T-helper 2 cell treated with Interferon-gamma antibody and Interleukin-4, amounts not matched to agents 5 μg/mL and 100 μg/mL, for 36 hours (primary cell): ENCODE results near the gene CALCOCO1.
"Not testable (repeated sequence)": the region's sequence is repeated elsewhere in the genome, so short reads cannot be mapped to it uniquely, and the experiment has no call there.

Experiments used
- DNase-seq: peaks from one replicate; pipeline ENCODE4 v3.0.0; 2021; ENCODE audit warnings: low spot score
- H3K27ac Mint-ChIP-seq: one replicate; pipeline ENCODE4 v1.8.0; 2021; ENCODE audit warnings: mild to moderate bottlenecking, mixed read lengths
- H3K27me3 Mint-ChIP-seq: one replicate; pipeline ENCODE4 v1.8.0; 2021; ENCODE audit warnings: low read depth, mixed read lengths
- H3K36me3 Mint-ChIP-seq: one replicate; pipeline ENCODE4 v1.8.0; 2021; ENCODE audit warnings: low read depth, mixed read lengths
- H3K4me1 Mint-ChIP-seq: one replicate; pipeline ENCODE4 v1.8.0; 2021; ENCODE audit warnings: low read depth, mixed read lengths
- H3K4me3 Mint-ChIP-seq: one replicate; pipeline ENCODE4 v1.8.0; 2022; ENCODE audit warnings: mild to moderate bottlenecking, moderate library complexity, mixed read lengths
- H3K9me3 Mint-ChIP-seq: one replicate; pipeline ENCODE4 v1.8.0; 2021; ENCODE audit warnings: mixed read lengths

CALCOCO1 gene

DNA sequence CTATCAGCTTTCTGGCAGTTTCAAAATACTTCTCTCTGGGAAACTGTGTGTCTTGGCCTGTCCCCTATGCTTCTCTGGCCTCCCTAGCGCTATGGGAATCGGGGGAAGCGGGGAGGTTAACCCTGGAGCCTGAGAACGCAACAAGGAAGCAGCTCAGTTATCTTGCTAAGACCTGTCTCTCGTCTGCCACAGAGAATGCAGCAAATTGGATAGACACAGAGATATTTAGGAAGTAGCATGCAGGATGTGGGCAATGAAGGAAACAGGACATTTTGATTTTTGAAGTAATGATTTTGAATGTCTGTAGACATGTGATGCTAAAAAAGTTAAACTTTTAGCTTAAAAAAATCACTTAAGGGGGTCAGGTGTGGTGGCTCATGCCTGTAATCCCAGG lies 6.6 kb upstream of the CALCOCO1 start:
- Mint-ChIP-seq H3K36me3 (no peaks in the 10 kb centered on the region), H3K27ac (no peak overlapping the region), H3K27me3 (peaks cover 61% of the 10 kb centered on the region), H3K4me3 (no peak overlapping the region), H3K4me1 (peaks cover 4% of the 10 kb centered on the region), H3K9me3 (no peaks in the 10 kb centered on the region)
- DNase-seq = no peak

DNA sequence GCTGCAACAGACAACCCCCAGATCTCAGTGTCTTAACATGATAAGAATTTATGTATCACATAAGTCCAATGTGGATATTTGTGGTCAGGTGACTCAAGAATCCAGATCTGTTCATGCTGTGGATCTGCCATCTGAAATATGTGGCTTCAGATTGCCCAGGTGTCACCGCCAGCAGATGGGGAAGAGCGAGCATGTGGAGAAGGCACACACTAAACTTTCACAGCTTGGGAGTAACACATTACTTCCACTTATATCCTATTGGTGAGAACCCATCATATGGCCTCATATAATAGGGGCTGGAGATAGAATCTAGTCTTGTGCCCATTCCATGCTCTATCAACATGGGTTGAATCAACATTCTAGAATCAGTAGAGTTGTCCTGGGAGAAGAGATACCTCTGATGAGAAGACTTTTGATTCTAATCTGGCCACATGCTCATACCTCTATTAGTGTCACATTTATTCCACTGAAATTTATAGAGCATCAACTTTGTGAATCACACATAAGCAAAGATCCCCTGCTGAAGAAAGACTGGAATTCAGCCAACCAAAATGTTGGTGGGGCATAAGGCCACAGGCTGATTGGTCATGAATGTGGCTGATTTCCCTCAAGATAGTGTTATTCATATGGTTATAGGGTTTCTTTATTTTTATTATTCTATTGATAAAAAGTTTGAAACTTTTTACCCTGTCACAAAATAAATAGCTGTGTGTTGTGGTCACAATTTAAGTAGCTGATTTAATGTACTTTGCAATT lies 6.0 kb upstream of the CALCOCO1 start:
- no peaks in the 10 kb centered on the region for H3K9me3 Mint-ChIP-seq
- no peak overlapping the region for H3K4me3 Mint-ChIP-seq
- H3K4me1 Mint-ChIP-seq = peaks cover 3% of the 10 kb centered on the region
- H3K27ac Mint-ChIP-seq = no peak overlapping the region
- no peak for DNase-seq
- no peaks in the 10 kb centered on the region for H3K36me3 Mint-ChIP-seq
- peaks cover 57% of the 10 kb centered on the region for H3K27me3 Mint-ChIP-seq

DNA sequence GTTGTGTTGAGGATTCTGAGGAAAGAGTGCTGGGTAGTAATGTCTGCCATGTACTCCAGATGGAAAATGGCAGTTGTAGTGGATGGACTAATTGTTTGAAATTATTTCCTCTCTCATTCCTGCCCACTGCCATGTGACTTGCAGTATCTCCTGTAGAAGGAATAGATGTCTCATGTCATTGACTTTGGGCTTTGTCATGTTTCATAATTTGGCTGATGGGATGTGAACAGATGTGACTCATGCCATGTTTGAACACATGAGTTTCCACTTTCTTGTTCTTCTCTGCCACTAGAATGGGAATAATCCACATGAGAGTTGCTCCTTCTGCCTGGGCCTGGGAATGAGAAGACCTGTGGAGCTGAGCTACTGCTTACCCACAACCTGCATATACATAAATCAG lies 2.4 kb upstream of the CALCOCO1 start:
- H3K27ac Mint-ChIP-seq = no peak overlapping the region
- no peak overlapping the region for H3K4me3 Mint-ChIP-seq
- no peak for DNase-seq
- H3K36me3 Mint-ChIP-seq = no peaks in the 10 kb centered on the region
- peaks cover 26% of the 10 kb centered on the region for H3K27me3 Mint-ChIP-seq
- peaks cover 16% of the 10 kb centered on the region for H3K4me1 Mint-ChIP-seq
- H3K9me3 Mint-ChIP-seq = no peaks in the 10 kb centered on the region

DNA sequence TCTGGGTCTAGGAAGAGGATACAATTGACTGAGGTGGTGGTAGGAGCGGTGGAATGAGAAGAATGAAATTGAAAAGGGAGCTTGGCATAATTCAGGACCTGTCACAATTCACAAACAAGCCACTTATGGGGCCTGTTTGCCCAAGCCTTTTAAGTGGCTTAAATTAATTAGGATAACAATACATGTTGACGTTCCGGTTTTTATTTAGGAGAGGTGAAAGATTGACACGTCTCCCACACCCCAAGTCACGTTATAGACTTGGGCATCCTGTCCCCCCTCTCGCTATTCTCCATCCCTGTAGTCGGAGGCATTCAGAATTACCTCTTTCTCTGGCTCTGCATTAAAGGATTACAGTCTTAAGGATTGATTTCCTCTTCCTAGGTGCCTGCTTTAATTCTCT lies 954 bp upstream of the CALCOCO1 start:
- Mint-ChIP-seq H3K27me3 (peaks cover 17% of the 10 kb centered on the region), H3K4me1 (peaks cover 13% of the 10 kb centered on the region), H3K9me3 (no peaks in the 10 kb centered on the region), H3K36me3 (peaks cover 6% of the 10 kb centered on the region), H3K4me3 (peak overlapping the region; percentile 94), H3K27ac (peak overlapping the region; percentile 93)
- no peak for DNase-seq

DNA sequence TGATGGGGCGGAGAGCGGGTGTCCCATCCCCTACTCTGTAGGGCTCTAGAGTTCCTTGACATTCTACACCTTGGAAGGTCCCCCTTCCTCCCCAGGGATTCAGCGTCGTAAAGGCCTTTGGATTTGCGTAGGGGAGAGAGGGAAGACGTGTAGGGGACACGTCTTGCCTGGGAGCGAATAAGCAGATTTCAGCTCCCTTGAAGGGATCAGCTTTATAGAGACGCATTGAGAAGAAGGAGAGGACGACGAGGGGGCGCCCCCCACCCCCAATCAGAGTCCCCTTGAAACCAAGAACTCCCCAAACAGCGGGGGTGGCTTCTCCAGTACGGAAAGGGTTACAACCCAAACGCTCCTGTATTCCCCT lies 324 bp downstream of the CALCOCO1 start:
- Mint-ChIP-seq H3K4me3 (peak overlapping the region; percentile 94), H3K9me3 (no peaks in the 10 kb centered on the region), H3K27me3 (peaks cover 7% of the 10 kb centered on the region), H3K4me1 (peaks cover 15% of the 10 kb centered on the region), H3K36me3 (peaks cover 8% of the 10 kb centered on the region), H3K27ac (peak overlapping the region; percentile 93)
- no peak for DNase-seq

DNA sequence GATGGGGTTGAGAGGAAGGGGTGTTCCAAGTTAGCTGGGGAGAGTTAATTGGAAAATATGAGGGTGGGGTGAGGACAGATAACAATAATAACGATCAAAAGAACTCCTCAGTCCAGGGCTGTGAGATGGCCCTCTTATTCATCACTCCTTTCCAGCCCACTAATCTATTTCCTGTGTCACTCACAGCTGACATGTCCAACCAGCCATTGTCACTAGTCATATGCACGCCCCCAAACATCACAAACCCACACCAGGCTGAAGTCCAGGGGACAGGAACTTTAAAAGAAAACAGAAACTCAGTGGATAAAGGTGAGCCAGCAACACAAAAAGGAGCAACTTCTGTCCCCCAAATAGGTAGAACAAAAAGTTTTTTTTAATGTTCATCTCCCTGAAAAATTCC lies 911 bp downstream of the CALCOCO1 start:
- no peaks in the 10 kb centered on the region for H3K9me3 Mint-ChIP-seq
- peak; percentile 31 for DNase-seq
- no peak overlapping the region for H3K27ac Mint-ChIP-seq
- H3K36me3 Mint-ChIP-seq = peaks cover 8% of the 10 kb centered on the region
- peaks cover 15% of the 10 kb centered on the region for H3K4me1 Mint-ChIP-seq
- H3K27me3 Mint-ChIP-seq = peaks cover 5% of the 10 kb centered on the region
- peak overlapping the region; percentile 94 for H3K4me3 Mint-ChIP-seq

DNA sequence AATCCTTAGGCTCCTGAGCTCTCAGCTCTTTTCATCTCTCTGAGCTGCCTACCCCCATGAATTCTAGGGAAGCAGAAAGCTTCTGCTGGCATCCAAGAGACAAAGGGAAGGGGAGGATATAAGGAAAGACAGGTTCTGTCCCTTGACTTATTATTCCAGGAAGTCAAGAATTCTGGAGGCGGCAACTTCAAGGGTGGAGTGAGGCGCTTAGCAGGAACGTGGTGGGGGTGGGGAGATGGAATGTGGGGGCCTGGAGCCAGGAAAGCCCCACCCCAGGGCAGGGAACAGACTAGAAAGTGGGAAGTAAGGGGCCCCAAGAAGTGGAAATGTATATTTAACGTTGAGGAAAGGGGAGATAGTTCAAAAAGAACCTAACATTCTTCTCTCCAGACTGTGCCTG lies 1.4 kb downstream of the CALCOCO1 start:
- no peak overlapping the region for H3K27ac Mint-ChIP-seq
- no peaks in the 10 kb centered on the region for H3K9me3 Mint-ChIP-seq
- no peak for DNase-seq
- no peaks in the 10 kb centered on the region for H3K27me3 Mint-ChIP-seq
- H3K36me3 Mint-ChIP-seq = peaks cover 10% of the 10 kb centered on the region
- H3K4me1 Mint-ChIP-seq = peaks cover 15% of the 10 kb centered on the region
- peak overlapping the region; percentile 94 for H3K4me3 Mint-ChIP-seq

DNA sequence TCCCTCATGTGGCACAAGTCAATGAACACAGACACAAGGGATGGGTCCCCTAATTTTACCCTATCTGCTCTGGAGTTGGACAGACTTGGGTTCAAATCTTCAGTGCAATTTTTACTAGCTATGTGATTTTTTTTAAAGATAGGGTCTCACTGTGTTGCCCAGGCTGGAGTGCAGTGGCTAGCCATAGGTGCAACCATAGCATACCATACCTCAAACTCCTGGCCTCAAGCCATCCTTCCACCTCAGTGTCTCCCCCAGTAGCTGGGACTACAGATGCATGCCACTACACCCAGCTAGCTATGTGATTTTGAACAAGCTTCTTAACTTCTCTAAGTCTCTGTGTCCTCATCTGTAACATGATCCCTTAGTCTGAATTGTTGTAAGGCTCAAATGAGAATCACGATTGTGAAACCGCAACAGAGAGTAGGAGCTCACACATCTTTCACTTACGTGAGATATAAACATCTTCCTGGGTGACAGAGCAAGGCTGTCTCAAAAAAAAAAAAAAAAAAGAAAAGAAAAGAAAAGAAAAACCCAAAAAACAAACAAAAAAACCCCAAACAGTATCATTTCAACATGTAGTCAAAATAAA lies 4.7 kb downstream of the CALCOCO1 start:
- no peaks in the 10 kb centered on the region for H3K27me3 Mint-ChIP-seq
- no peaks in the 10 kb centered on the region for H3K9me3 Mint-ChIP-seq
- no peak for DNase-seq
- no peak overlapping the region for H3K4me3 Mint-ChIP-seq
- H3K27ac Mint-ChIP-seq = no peak overlapping the region
- peaks cover 12% of the 10 kb centered on the region for H3K36me3 Mint-ChIP-seq
- H3K4me1 Mint-ChIP-seq = peaks cover 10% of the 10 kb centered on the region

DNA sequence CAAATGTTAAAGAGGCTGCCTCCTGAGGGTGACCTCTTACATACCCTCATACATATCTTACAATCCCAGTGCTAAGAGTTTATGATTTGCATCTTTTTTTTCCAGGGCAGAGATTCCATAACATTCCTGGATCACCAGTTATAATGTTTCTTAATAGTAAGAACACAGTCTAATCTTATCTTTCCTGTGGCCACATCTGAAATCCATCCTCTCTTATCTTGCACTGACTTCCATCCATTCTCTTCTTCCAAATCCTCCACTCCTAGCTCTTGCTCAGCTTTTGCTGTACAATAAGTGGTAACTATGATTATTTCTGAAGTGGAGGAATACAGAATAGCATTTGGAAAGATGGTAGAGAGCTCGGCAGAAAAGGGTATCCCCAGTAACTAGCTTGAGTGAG lies 6.3 kb downstream of the CALCOCO1 start:
- DNase-seq = no peak
- H3K36me3 Mint-ChIP-seq = peaks cover 12% of the 10 kb centered on the region
- H3K27ac Mint-ChIP-seq = no peak overlapping the region
- peaks cover 3% of the 10 kb centered on the region for H3K4me1 Mint-ChIP-seq
- no peaks in the 10 kb centered on the region for H3K9me3 Mint-ChIP-seq
- no peaks in the 10 kb centered on the region for H3K27me3 Mint-ChIP-seq
- no peak overlapping the region for H3K4me3 Mint-ChIP-seq

DNA sequence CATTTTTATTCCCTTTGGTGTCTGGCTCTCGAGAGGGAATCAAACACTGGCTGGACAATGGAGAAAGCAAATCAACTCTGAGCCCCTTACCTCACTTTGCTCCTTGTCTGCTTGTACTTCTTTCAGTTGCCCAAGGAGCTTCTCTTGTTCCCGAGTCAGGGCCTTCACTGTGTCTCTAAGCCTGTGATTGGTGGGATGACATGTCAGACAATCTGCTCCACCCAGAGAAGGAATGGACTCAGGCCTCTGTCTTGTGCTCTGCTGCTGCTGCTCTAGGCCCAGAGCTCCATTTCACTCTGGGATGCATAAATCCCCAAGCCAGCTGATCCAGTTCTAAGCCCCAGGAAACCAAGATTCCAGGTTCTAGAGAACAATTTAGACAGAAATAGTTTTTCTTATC lies 7.6 kb downstream of the CALCOCO1 start:
- Mint-ChIP-seq H3K9me3 (no peaks in the 10 kb centered on the region), H3K27me3 (no peaks in the 10 kb centered on the region), H3K36me3 (peaks cover 12% of the 10 kb centered on the region), H3K4me1 (peaks cover 3% of the 10 kb centered on the region), H3K4me3 (no peak overlapping the region), H3K27ac (no peak overlapping the region)
- DNase-seq = no peak

DNA sequence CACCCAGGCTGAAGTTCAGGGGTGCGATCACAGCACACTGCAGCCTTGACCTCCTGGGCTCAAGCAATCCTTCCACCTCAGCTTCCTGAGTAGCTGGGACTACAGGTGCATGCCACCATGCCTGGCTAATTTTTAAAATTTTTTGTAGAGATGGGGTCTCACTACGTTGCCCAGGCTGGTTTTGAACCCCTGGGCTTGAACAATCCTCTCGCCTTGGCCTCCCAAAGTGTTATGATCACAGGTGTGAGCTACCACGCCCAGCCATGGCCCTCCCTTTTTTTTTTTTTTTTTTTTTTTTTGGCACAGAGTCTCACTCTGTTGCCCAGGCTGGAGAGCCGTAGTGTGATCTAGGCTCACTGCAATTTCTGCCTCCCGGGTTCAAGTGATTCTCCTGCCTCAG lies 8.7 kb downstream of the CALCOCO1 start:
- not testable (repeated sequence) for H3K36me3 Mint-ChIP-seq, H3K27me3 Mint-ChIP-seq, DNase-seq, H3K27ac Mint-ChIP-seq, H3K4me3 Mint-ChIP-seq, H3K4me1 Mint-ChIP-seq, H3K9me3 Mint-ChIP-seq

DNA sequence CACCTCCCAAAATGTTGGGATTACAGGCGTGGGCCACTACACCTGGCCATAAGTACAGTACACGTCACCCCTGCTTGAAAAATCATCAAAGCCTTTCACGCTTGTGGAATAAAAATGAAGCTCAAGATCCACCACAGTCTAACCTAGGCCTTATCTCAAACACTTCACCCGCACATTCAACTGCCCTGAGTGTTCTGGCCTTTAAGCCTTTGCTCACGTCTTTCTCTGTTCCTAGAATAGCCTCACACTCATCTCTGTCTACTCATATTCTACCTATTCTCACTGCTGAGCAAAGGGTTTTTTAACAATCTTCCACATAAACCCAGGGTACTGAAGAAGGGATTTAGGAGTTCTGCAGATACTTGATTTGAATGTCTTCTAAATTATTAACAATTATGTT lies 9.9 kb downstream of the CALCOCO1 start:
- Mint-ChIP-seq H3K9me3 (no peaks in the 10 kb centered on the region), H3K27me3 (no peaks in the 10 kb centered on the region), H3K27ac (no peak overlapping the region), H3K4me1 (no peaks in the 10 kb centered on the region), H3K36me3 (peaks cover 7% of the 10 kb centered on the region), H3K4me3 (no peak overlapping the region)
- no peak for DNase-seq

DNA sequence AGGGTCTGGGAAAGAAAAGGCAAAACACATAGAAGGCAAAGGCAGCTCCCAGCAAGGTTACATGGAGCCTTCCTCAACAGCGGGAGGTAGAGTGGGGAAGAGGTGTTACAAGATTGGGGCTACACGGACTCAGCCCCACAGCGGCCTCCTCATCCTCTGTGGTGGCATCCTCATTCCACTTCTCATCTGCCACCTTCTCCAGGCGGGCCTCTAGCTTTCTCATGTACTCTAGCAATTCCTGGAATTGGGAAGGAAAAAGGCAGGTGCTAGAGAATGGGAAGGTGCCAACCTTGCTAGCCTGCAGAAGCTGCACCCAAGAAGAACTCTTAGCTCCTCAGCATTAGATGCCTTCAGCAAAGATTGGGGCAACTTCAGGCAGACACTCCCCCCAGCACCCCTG lies 13.2 kb downstream of the CALCOCO1 start:
- Mint-ChIP-seq H3K4me1 (no peaks in the 10 kb centered on the region), H3K27me3 (peaks cover 4% of the 10 kb centered on the region), H3K27ac (no peak overlapping the region), H3K4me3 (no peak overlapping the region), H3K36me3 (peaks cover 2% of the 10 kb centered on the region), H3K9me3 (no peaks in the 10 kb centered on the region)
- no peak for DNase-seq

DNA sequence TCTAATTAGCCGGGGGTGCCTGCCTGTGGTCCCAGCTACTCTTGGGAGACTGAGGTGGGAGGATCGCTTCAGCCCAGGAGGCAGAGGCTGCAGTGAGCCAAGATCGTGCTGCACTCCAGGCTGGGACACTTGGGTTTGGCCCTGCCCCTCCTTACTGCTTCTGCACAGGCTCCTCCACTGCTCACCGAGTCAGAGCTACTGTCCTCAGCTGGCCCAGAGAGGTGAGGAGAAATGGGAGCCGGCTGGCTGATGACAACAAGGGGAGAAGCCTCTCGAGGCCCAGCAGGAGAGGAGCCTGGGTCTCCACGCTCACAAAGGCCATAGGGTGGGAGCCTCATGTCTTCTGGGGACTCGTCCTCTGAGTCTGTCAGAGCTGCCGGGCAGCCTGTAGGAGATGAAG lies 13.7 kb downstream of the CALCOCO1 start:
- Mint-ChIP-seq H3K4me1 (no peaks in the 10 kb centered on the region), H3K27ac (no peak overlapping the region)

More for the DNA sequence above, 13.7 kb downstream of the CALCOCO1 start:
- Mint-ChIP-seq H3K4me3 (no peak overlapping the region), H3K27me3 (peaks cover 7% of the 10 kb centered on the region), H3K36me3 (peaks cover 2% of the 10 kb centered on the region), H3K9me3 (no peaks in the 10 kb centered on the region)
- no peak for DNase-seq
